Caco-2 (cell line): ENCODE results near the gene C3orf18. TPM values are rescaled to one million over a fixed set of nuclear protein-coding genes. Genes with fewer than 3 reads are reported as not detected.

Source experiments
- BruUV-seq: library from RNA; stranded (reverse); fragments of 400-500 nt; replicated peaks from 2 replicates; lab custom pipeline; 2021; lab: Mats Ljungman, UMichigan
- CTCF ChIA-PET: fragments of 300-600 bp; sonication (Branson Sonifier 250); formaldehyde crosslinking; loops from one replicate; lab custom pipeline; 2022; ENCODE audit warnings: antibody characterized with exemption; lab: Charles Lee
- POLR2A ChIA-PET: fragments of 300-600 bp; sonication (Branson Sonifier 250); formaldehyde crosslinking; loops from one replicate; lab custom pipeline; 2022; ENCODE audit warnings: antibody characterized with exemption; lab: Charles Lee
- DNase-seq, 2 experiments: peaks; one replicate each; pipeline versions ENCODE4 v3.0.0 to v3.0.0-alpha.2; 2020 to 2022
- H3K27me3 ChIP-seq: replicated peaks from 2 replicates; pipeline ENCODE4 v1.6.0; 2011; ENCODE audit warnings: low read length; ENCODE audit not compliant: control insufficient read depth, insufficient read depth
- H3K36me3 ChIP-seq: 2 replicates; pipeline ENCODE4 v1.5.1; 2011; ENCODE audit warnings: low read length; ENCODE audit not compliant: control insufficient read depth, insufficient read depth
- H3K4me1 ChIP-seq: fragments of 250-450 bp; sonication (Bioruptor Pico); 2 replicates; pipeline ENCODE4 v1.5.1; 2020; ENCODE audit warnings: mild to moderate bottlenecking
- H3K4me3 ChIP-seq: 2 replicates; pipeline ENCODE4 v1.5.1; 2011; ENCODE audit warnings: low read depth, mild to moderate bottlenecking, control low read depth, low read length
- H3K9me3 ChIP-seq: fragments of 250-450 bp; sonication (Bioruptor Pico); 2 replicates; pipeline ENCODE4 v1.5.1; 2020; ENCODE audit warnings: mild to moderate bottlenecking, moderate library complexity
- H3K27ac Mint-ChIP-seq: one replicate; pipeline ENCODE4 v1.8.0; 2022; ENCODE audit warnings: mixed read lengths; ENCODE audit not compliant: unreplicated experiment
- H3K27me3 Mint-ChIP-seq: one replicate; pipeline ENCODE4 v1.8.0; 2022; ENCODE audit warnings: mixed read lengths; ENCODE audit not compliant: insufficient read depth, unreplicated experiment
- H3K36me3 Mint-ChIP-seq: one replicate; pipeline ENCODE4 v1.8.0; 2022; ENCODE audit warnings: mild to moderate bottlenecking, mixed read lengths; ENCODE audit not compliant: insufficient read depth, unreplicated experiment
- H3K4me1 Mint-ChIP-seq: one replicate; pipeline ENCODE4 v1.8.0; 2022; ENCODE audit warnings: low read depth, mixed read lengths; ENCODE audit not compliant: unreplicated experiment
- H3K4me3 Mint-ChIP-seq: one replicate; pipeline ENCODE4 v1.8.0; 2022; ENCODE audit warnings: mild to moderate bottlenecking, moderate library complexity, mixed read lengths; ENCODE audit not compliant: unreplicated experiment
- H3K9me3 Mint-ChIP-seq: one replicate; pipeline ENCODE4 v1.8.0; 2022; ENCODE audit warnings: mixed read lengths; ENCODE audit not compliant: unreplicated experiment
- CTCF ChIP-seq, 2 experiments: fragments of 200-600 bp in 1 of 2; IDR thresholded peaks; 1 replicate in 1 of 2; 2 replicates in 1 of 2; pipeline versions ENCODE4 v1.5.1 to v1.8.0; 2011 to 2022; ENCODE audit warnings: antibody characterized with exemption in 1 of 2, control low read depth in 1 of 2, inconsistent platforms in 1 of 2, low read depth in 1 of 2, low read length in 1 of 2, mild to moderate bottlenecking in 1 of 2, moderate library complexity in 1 of 2; ENCODE audit not compliant: insufficient read depth in 1 of 2, severe bottlenecking in 1 of 2, unreplicated experiment in 1 of 2
- intact Hi-C: fragments of 100-400 bp; cut with micrococcal nuclease; formaldehyde crosslinking; loops from one replicate; pipeline ENCODE4 v1.10.0; 2022; ENCODE audit not compliant: unreplicated experiment
- total RNA-seq: library from RNA; stranded (reverse); gene quantifications from 2 replicates; pipeline ENCODE4 v1.2.3, GENCODE V29; 2022

The C3orf18 gene
- total RNA-seq, 1 experiment from 2014 or later = 2.1 TPM

- CTCF ChIA-PET = no interaction called here
- no peak overlapping the region for H3K27ac Mint-ChIP-seq
- no TSS peak for BruUV-seq
- Histone ChIP-seq H3K4me1 (no peaks in the 10 kb centered on the region), H3K9me3 (no peaks in the 10 kb centered on the region), H3K36me3 (no peaks in the 10 kb centered on the region), H3K4me3 (no peak overlapping the region), H3K27me3 (no peaks in the 10 kb centered on the region)
- no peak for TF ChIP-seq CTCF (IDR thresholded peaks at IDR 0.05; ENCODE audit: insufficient read depth in 1 of 2, low read depth in 1 of 2, low read length in 1 of 2, severe bottlenecking in 1 of 2, unreplicated experiment in 1 of 2)
- POLR2A ChIA-PET = no interaction called here
- DNase-seq = no peak
- no peaks in the 10 kb centered on the region for H3K27me3 Mint-ChIP-seq
- no peak overlapping the region for H3K4me3 Mint-ChIP-seq
- no peaks in the 10 kb centered on the region for H3K4me1 Mint-ChIP-seq
- intact Hi-C loops = no loop called here
- no peaks in the 10 kb centered on the region for H3K36me3 Mint-ChIP-seq
- no peaks in the 10 kb centered on the region for H3K9me3 Mint-ChIP-seq
Observed at GRCh38 chr3:50549226-50549625, 18.3 kb downstream of the C3orf18 start.

- TF ChIP-seq CTCF (IDR thresholded peaks at IDR 0.05; ENCODE audit: insufficient read depth in 1 of 2, low read depth in 1 of 2, low read length in 1 of 2, severe bottlenecking in 1 of 2, unreplicated experiment in 1 of 2) = no peak
- H3K4me3 ChIP-seq = no peak overlapping the region
- no peaks in the 10 kb centered on the region for H3K27me3 Mint-ChIP-seq
- no peaks in the 10 kb centered on the region for H3K9me3 ChIP-seq
- BruUV-seq = no TSS peak
- H3K27me3 ChIP-seq = no peaks in the 10 kb centered on the region
- ChIA-PET POLR2A (no interaction called here), CTCF (interaction anchor here (0.7 kb wide), 1 partner anchor 11 kb away, joined by 3 read pairs; no protein-coding TSS in a partner anchor)
- no peak overlapping the region for H3K27ac Mint-ChIP-seq
- no peak for DNase-seq
- H3K4me1 Mint-ChIP-seq = no peaks in the 10 kb centered on the region
- no peaks in the 10 kb centered on the region for H3K9me3 Mint-ChIP-seq
- H3K4me1 ChIP-seq = no peaks in the 10 kb centered on the region
- intact Hi-C loops = no loop called here
- H3K36me3 ChIP-seq = no peaks in the 10 kb centered on the region
- H3K36me3 Mint-ChIP-seq = no peaks in the 10 kb centered on the region
- H3K4me3 Mint-ChIP-seq = no peak overlapping the region
Observed at GRCh38 chr3:50545781-50546180, 21.8 kb downstream of the C3orf18 start.

GRCh38 chr3:50542177-50543034 lies 25.1 kb downstream of the C3orf18 start:
- H3K36me3 Mint-ChIP-seq = no peaks in the 10 kb centered on the region
- no peaks in the 10 kb centered on the region for H3K36me3 ChIP-seq
- H3K4me3 ChIP-seq = no peak overlapping the region
- ChIA-PET POLR2A (no interaction called here), CTCF (interaction anchor here (0.5 to 1.8 kb wide), 24 partner anchors 8 to 318 kb away, joined by 3 to 14 read pairs (median 4); partner anchors contain the start of genes HEMK1, NPRL2 and ZMYND10)
- H3K27me3 ChIP-seq = no peaks in the 10 kb centered on the region
- H3K4me1 ChIP-seq = no peaks in the 10 kb centered on the region
- intact Hi-C loops = loop anchor here (1.0 to 2.0 kb wide), 3 partner anchors 23 to 196 kb away; no protein-coding TSS in a partner anchor
- no TSS peak for BruUV-seq
- H3K4me1 Mint-ChIP-seq = no peaks in the 10 kb centered on the region
- no peaks in the 10 kb centered on the region for H3K9me3 Mint-ChIP-seq
- H3K27ac Mint-ChIP-seq = no peak overlapping the region
- no peak overlapping the region for H3K4me3 Mint-ChIP-seq
- H3K9me3 ChIP-seq = no peaks in the 10 kb centered on the region
- peaks cover 5% of the 10 kb centered on the region for H3K27me3 Mint-ChIP-seq
- DNase-seq = peak; percentile 57 to 77
- peak; percentile 82 to 87 for TF ChIP-seq CTCF (IDR thresholded peaks at IDR 0.05; ENCODE audit: insufficient read depth in 1 of 2, low read depth in 1 of 2, low read length in 1 of 2, severe bottlenecking in 1 of 2, unreplicated experiment in 1 of 2)
